IPS-NIHi7 (cell line): ENCODE results near the gene ROR2.
"Not testable (repeated sequence)": the region's sequence is repeated elsewhere in the genome, so short reads cannot be mapped to it uniquely, and the experiment has no call there.

Experiments used
- DNase-seq: peaks from one replicate; pipeline ENCODE4 v3.0.0; 2012; ENCODE audit warnings: mixed read lengths; ENCODE audit errors: extremely low spot score

ROR2 gene

GRCh38 chr9:91798273-91799112 lies 151.5 kb downstream of the ROR2 start:
- not testable (repeated sequence) for DNase-seq

- not testable (repeated sequence) for DNase-seq
These were observed 152.5 kb downstream of the ROR2 start for GRCh38 chr9:91797517-91797916.

GRCh38 chr9:91796516-91796915 lies 153.5 kb downstream of the ROR2 start:
- DNase-seq = not testable (repeated sequence)

- no peak for DNase-seq
These were observed 154.3 kb downstream of the ROR2 start for GRCh38 chr9:91795598-91796241.

- DNase-seq = not testable (repeated sequence)
These were observed 156.7 kb downstream of the ROR2 start for GRCh38 chr9:91793371-91793770.

- no peak for DNase-seq
These were observed 159.1 kb downstream of the ROR2 start for GRCh38 chr9:91790917-91791316.

GRCh38 chr9:91789941-91790340 lies 160.1 kb downstream of the ROR2 start:
- no peak for DNase-seq

- DNase-seq = no peak
These were observed 162.1 kb downstream of the ROR2 start for GRCh38 chr9:91787931-91788330.

GRCh38 chr9:91786132-91786896 lies 163.7 kb downstream of the ROR2 start:
- no peak for DNase-seq

- no peak for DNase-seq
These were observed 164.6 kb downstream of the ROR2 start for GRCh38 chr9:91785447-91785842.

- DNase-seq = no peak
These were observed 165.2 kb downstream of the ROR2 start for GRCh38 chr9:91784673-91785446.

GRCh38 chr9:91783876-91784672 lies 166.0 kb downstream of the ROR2 start:
- DNase-seq = no peak

- DNase-seq = no peak
These were observed 166.6 kb downstream of the ROR2 start for GRCh38 chr9:91783411-91783810.

GRCh38 chr9:91782708-91783214 lies 167.3 kb downstream of the ROR2 start:
- DNase-seq = no peak

GRCh38 chr9:91781906-91782305 lies 168.1 kb downstream of the ROR2 start:
- DNase-seq = no peak

- DNase-seq = no peak
These were observed 168.9 kb downstream of the ROR2 start for GRCh38 chr9:91781116-91781515.

GRCh38 chr9:91778031-91778430 lies 172.0 kb downstream of the ROR2 start:
- no peak for DNase-seq

- no peak for DNase-seq
These were observed 172.7 kb downstream of the ROR2 start for GRCh38 chr9:91777292-91777830.

- DNase-seq = peak; percentile 8
These were observed 173.4 kb downstream of the ROR2 start for GRCh38 chr9:91776409-91777291.
